A549 (cell line): ENCODE measurements around the gene RGS21. TPM values are rescaled to one million over a fixed set of nuclear protein-coding genes. Genes with fewer than 3 reads are reported as not detected.

Source experiments
- ATAC-seq, 2 experiments: fragments of 200-7000 bp in 1 of 2; fragments of >200 bp in 1 of 2; cut with Nextera tagmentation in 1 of 2; cut with Tn5 transposase in 1 of 2; 3 replicates each; pipeline versions ENCODE4 v1.8.0 to v1.9.1; 2018 to 2020; ENCODE audit warnings: mild to moderate bottlenecking in 1 of 2, moderate library complexity in 1 of 2
- CTCF ChIA-PET: fragments of 300-600 bp; sonication (Branson Sonifier 250); formaldehyde crosslinking; extraction: SDS; loops from one replicate; lab custom pipeline; 2021; ENCODE audit warnings: antibody characterized with exemption, inconsistent platforms; lab: Yijun Ruan, JAX
- POLR2A ChIA-PET: fragments of 350-600 bp; formaldehyde crosslinking; extraction: SDS; loops from one replicate; lab custom pipeline; 2021; ENCODE audit warnings: antibody characterized with exemption, inconsistent platforms; lab: Yijun Ruan, JAX
- DNase-seq, 2 experiments: peaks; one replicate each; pipeline versions ENCODE4 v3.0.0 to v3.0.0-alpha.2; 2011 to 2016; ENCODE audit warnings: low read depth in 1 of 2, low spot score in 1 of 2
- FAIRE-seq: peaks from 2 replicates; lab custom pipeline; 2011; peaks lifted over from hg19 to GRCh38; lab: Jason Lieb, UNC
- H3K27ac ChIP-seq, 2 experiments: fragments of >200 bp; sonication (Bioruptor Twin); formaldehyde crosslinking; 3 replicates each; pipeline ENCODE4 v1.5.1; 2016 to 2017
- H3K4me1 ChIP-seq: fragments of >200 bp; sonication (Bioruptor Twin); formaldehyde crosslinking; 3 replicates; pipeline ENCODE4 v1.6.1; 2016
- H3K4me2 ChIP-seq: fragments of >200 bp; sonication (Bioruptor Twin); formaldehyde crosslinking; 3 replicates; pipeline ENCODE4 v1.6.1; 2016
- H3K4me3 ChIP-seq: fragments of >200 bp; sonication (Bioruptor Twin); formaldehyde crosslinking; 3 replicates; pipeline ENCODE4 v1.5.1; 2016
- H3K9me3 ChIP-seq: fragments of >200 bp; sonication (Bioruptor Twin); formaldehyde crosslinking; 3 replicates; pipeline ENCODE4 v1.6.1; 2016
- ATOH8 ChIP-seq: fragments of 250-450 bp; sonication (Bioruptor Pico); IDR thresholded peaks from 2 replicates; pipeline ENCODE4 v1.5.0; 2020; ENCODE audit warnings: low read depth, mild to moderate bottlenecking, moderate library complexity
- BHLHE40 ChIP-seq: IDR thresholded peaks from 2 replicates; pipeline ENCODE4 v1.6.1; 2012; ENCODE audit warnings: low read depth, low read length, inconsistent platforms
- CBX2 ChIP-seq: fragments of 200-600 bp; sonication (generic); IDR thresholded peaks from 2 replicates; pipeline ENCODE4 v1.6.1; 2016; ENCODE audit warnings: low read depth, mild to moderate bottlenecking, borderline replicate concordance
- CBX8 ChIP-seq: fragments of 200-600 bp; sonication (generic); IDR thresholded peaks from 2 replicates; pipeline ENCODE4 v1.6.1; 2016
- E2F6 ChIP-seq: IDR thresholded peaks from 2 replicates; pipeline ENCODE4 v1.6.1; 2012; ENCODE audit warnings: low read depth, borderline replicate concordance
- FOSL2 ChIP-seq, 2 experiments: fragments of 450-650 bp in 1 of 2; fragments of >200 bp in 1 of 2; sonication (Bioruptor Twin) in 1 of 2; formaldehyde crosslinking; IDR thresholded peaks; 2 replicates each; pipeline versions ENCODE4 v1.5.0 to v1.6.1; 2016 to 2020; ENCODE audit warnings: mild to moderate bottlenecking in 1 of 2, moderate library complexity in 1 of 2
- GATA3 ChIP-seq: IDR thresholded peaks from 2 replicates; pipeline ENCODE4 v1.6.1; 2012; ENCODE audit warnings: borderline replicate concordance
- JUN ChIP-seq, 2 experiments: fragments of >200 bp; sonication (Bioruptor Twin); formaldehyde crosslinking; IDR thresholded peaks; 2 replicates in 1 of 2; 3 replicates in 1 of 2; pipeline ENCODE4 v1.6.1; 2016 to 2017
- JUNB ChIP-seq: fragments of >200 bp; sonication (Bioruptor Twin); formaldehyde crosslinking; IDR thresholded peaks from 2 replicates; pipeline ENCODE4 v1.6.1; 2016
- NPAS2 ChIP-seq: fragments of 250-450 bp; sonication (Bioruptor Pico); IDR thresholded peaks from 2 replicates; pipeline ENCODE4 v1.8.0; 2022; ENCODE audit warnings: mild to moderate bottlenecking, moderate library complexity, borderline replicate concordance
- NR3C1 ChIP-seq: fragments of >200 bp; sonication (Bioruptor Twin); formaldehyde crosslinking; IDR thresholded peaks from 3 replicates; pipeline ENCODE4 v1.6.1; 2017
- POLR2A ChIP-seq: IDR thresholded peaks from 2 replicates; pipeline ENCODE4 v1.6.1; 2012; ENCODE audit warnings: mild to moderate bottlenecking, low read length
- RCOR1 ChIP-seq: fragments of 150-350 bp; IDR thresholded peaks from 2 replicates; pipeline ENCODE4 v1.6.1; 2014; ENCODE audit warnings: antibody characterized with exemption, low read length, low read depth
- SREBF2 ChIP-seq: fragments of 450-650 bp; IDR thresholded peaks from 2 replicates; pipeline ENCODE4 v1.6.1; 2014; ENCODE audit warnings: mild to moderate bottlenecking, moderate library complexity
- USF2 ChIP-seq: fragments of 450-650 bp; IDR thresholded peaks from 2 replicates; pipeline ENCODE4 v1.6.1; 2014; ENCODE audit warnings: antibody characterized with exemption
- ZFP36 ChIP-seq: fragments of 450-650 bp; IDR thresholded peaks from 2 replicates; pipeline ENCODE4 v1.6.1; 2014; ENCODE audit warnings: borderline replicate concordance; ENCODE audit not compliant: partially characterized antibody
- ZNF302 ChIP-seq: fragments of 250-450 bp; sonication (Bioruptor Pico); IDR thresholded peaks from 2 replicates; pipeline ENCODE4 v1.9.0; 2021; ENCODE audit warnings: inconsistent platforms, mild to moderate bottlenecking, moderate library complexity
- WGBS: methylation state at CpG from one replicate; pipeline ENCODE4 v1.1.6; 2017; ENCODE audit errors: missing lambda C conversion rate; 5-methylcytosine and 5-hydroxymethylcytosine counted together
- polyA minus RNA-seq: library from RNA; depleted of rRNA, polyadenylated mRNA; stranded (reverse); fragments of >200 nt; gene quantifications from 2 replicates; pipeline ENCODE4 v1.2.3, GENCODE V29; 2011; rRNA and poly(A)+ RNA removed
- polyA plus RNA-seq, 4 experiments: library from polyadenylated mRNA; depleted of rRNA in 3 of 4; stranded (reverse); fragments of >200 nt; fragmentation: RNase III in 1 of 4; extraction: RNeasy Plus Mini Kit Qiagen cat#74134 plus additional on column Dnase treatment in 1 of 4; gene quantifications; 2 replicates in 3 of 4; 3 replicates in 1 of 4; pipeline ENCODE4 v1.2.3, GENCODE V29; 2011 to 2017

RGS21 gene
- polyA plus RNA-seq (2011; rRNA removed): not detected in 2 replicates
- not detected in 2 replicates for polyA plus RNA-seq (2012; cell fraction: cytosol; rRNA removed)
- not detected in 2 replicates for polyA plus RNA-seq (2012; cell fraction: nucleus; rRNA removed)
- not detected in 3 replicates for polyA plus RNA-seq (2017; fragmentation: RNase III; extraction: RNeasy Plus Mini Kit Qiagen cat#74134 plus additional on column Dnase treatment)
- polyA minus RNA-seq: not detected in 2 replicates

- TF ChIP-seq RCOR1 (no peak), ZFP36 (no peak), ATOH8 (CRISPR knock-in tag) (no peak), ZNF302 (CRISPR knock-in tag) (no peak), GATA3 (no peak), JUNB (no peak), POLR2A (no peak), SREBF2 (no peak)
- TF ChIP-seq, all 56 proteins: peak for 0
- 13% methylated on average over 2 of the region's 2 CpGs for WGBS
- Histone ChIP-seq H3K4me2 (no peak within 1 kb of the TSS), H3K9me3 (no peaks in the 10 kb centered on the region), H3K4me1 (no peaks in the 10 kb centered on the region), H3K4me3 (no peak within 1 kb of the TSS), H3K27ac (no peak within 1 kb of the TSS)
- DNase-seq: no peak
- ATAC-seq: no peak
- CTCF ChIA-PET: no interaction called here
- POLR2A ChIA-PET: no interaction called here
- FAIRE-seq: no peak
These were observed at the start of gene RGS21 for GRCh38 chr1:192316942-192317450. TSS of gene RGS21 (plus strand) at chr1:192316992. CDS start at chr1:192343037, 26,045 bp downstream.

- no peaks in the 10 kb centered on the region for H3K9me3 ChIP-seq
- H3K4me1 ChIP-seq: no peaks in the 10 kb centered on the region
- DNase-seq (no peak), ATAC-seq (no peak), FAIRE-seq (no peak)
- H3K27ac ChIP-seq: no peak overlapping the region
- ChIA-PET CTCF (no interaction called here), POLR2A (no interaction called here)
- H3K4me2 ChIP-seq: no peak overlapping the region
- WGBS: 69% methylated on average over 6 of the region's 6 CpGs
- no peak overlapping the region for H3K4me3 ChIP-seq
- TF ChIP-seq CBX2 (no peak), JUN (IDR thresholded peaks at IDR 0.05) (no peak), JUNB (no peak), E2F6 (no peak), BHLHE40 (no peak)
These were observed 48.2 kb upstream of the RGS21 start for GRCh38 chr1:192268468-192269052.

GRCh38 chr1:192270398-192270797, 46.4 kb upstream of the RGS21 start:
- TF ChIP-seq CBX8 (no peak), USF2 (no peak), NPAS2 (CRISPR knock-in tag) (no peak), JUNB (no peak), FOSL2 (IDR thresholded peaks at IDR 0.05) (no peak), FOSL2 (CRISPR knock-in tag; IDR thresholded peaks at IDR 0.05) (no peak), NR3C1 (no peak), ATOH8 (CRISPR knock-in tag) (no peak)
- ChIA-PET POLR2A (no interaction called here), CTCF (no interaction called here)
- Histone ChIP-seq H3K4me3 (no peak overlapping the region), H3K27ac (no peak overlapping the region), H3K9me3 (no peaks in the 10 kb centered on the region), H3K4me1 (no peaks in the 10 kb centered on the region), H3K4me2 (no peak overlapping the region)
- ATAC-seq: no peak
- FAIRE-seq: no peak
- 45% methylated on average over 1 of the region's 1 CpG for WGBS
- no peak for DNase-seq
